Duodenal mucosa (tissue), 2 donors: ENCODE data around the gene PIK3R5.

Source experiments
- H3K27ac ChIP-seq: one replicate; pipeline ENCODE4 v1.7.0; 2013; ENCODE audit warnings: low read depth, low read length
- H3K27me3 ChIP-seq, 2 donors: one replicate each; pipeline ENCODE4 v1.7.0; 2013; ENCODE audit warnings: low read length in 2 of 2, control low read depth in 1 of 2; ENCODE audit not compliant: insufficient read depth in 2 of 2, control insufficient read depth in 1 of 2
- H3K36me3 ChIP-seq, 2 donors: one replicate each; pipeline ENCODE4 v1.7.0; 2013; ENCODE audit warnings: low read length in 2 of 2, control low read depth in 1 of 2; ENCODE audit not compliant: insufficient read depth in 2 of 2, control insufficient read depth in 1 of 2
- H3K4me1 ChIP-seq, 2 donors: one replicate each; pipeline ENCODE4 v1.7.0; 2013; ENCODE audit warnings: low read length in 2 of 2, control low read depth in 1 of 2; ENCODE audit not compliant: insufficient read depth in 2 of 2, control insufficient read depth in 1 of 2
- H3K4me3 ChIP-seq, 2 donors: one replicate each; pipeline ENCODE4 v1.7.0; 2013; ENCODE audit warnings: low read length in 2 of 2, low read depth in 1 of 2
- H3K9ac ChIP-seq, 2 donors: one replicate each; pipeline ENCODE4 v1.7.0; 2013; ENCODE audit warnings: low read length in 2 of 2, low read depth in 1 of 2
- H3K9me3 ChIP-seq, 2 donors: one replicate each; pipeline ENCODE4 v1.7.0; 2013; ENCODE audit warnings: low read length in 2 of 2, control low read depth in 1 of 2; ENCODE audit not compliant: control insufficient read depth in 1 of 2

Gene PIK3R5, protein sequence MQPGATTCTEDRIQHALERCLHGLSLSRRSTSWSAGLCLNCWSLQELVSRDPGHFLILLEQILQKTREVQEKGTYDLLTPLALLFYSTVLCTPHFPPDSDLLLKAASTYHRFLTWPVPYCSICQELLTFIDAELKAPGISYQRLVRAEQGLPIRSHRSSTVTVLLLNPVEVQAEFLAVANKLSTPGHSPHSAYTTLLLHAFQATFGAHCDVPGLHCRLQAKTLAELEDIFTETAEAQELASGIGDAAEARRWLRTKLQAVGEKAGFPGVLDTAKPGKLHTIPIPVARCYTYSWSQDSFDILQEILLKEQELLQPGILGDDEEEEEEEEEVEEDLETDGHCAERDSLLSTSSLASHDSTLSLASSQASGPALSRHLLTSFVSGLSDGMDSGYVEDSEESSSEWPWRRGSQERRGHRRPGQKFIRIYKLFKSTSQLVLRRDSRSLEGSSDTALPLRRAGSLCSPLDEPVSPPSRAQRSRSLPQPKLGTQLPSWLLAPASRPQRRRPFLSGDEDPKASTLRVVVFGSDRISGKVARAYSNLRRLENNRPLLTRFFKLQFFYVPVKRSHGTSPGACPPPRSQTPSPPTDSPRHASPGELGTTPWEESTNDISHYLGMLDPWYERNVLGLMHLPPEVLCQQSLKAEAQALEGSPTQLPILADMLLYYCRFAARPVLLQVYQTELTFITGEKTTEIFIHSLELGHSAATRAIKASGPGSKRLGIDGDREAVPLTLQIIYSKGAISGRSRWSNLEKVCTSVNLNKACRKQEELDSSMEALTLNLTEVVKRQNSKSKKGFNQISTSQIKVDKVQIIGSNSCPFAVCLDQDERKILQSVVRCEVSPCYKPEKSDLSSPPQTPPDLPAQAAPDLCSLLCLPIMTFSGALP

DNA sequence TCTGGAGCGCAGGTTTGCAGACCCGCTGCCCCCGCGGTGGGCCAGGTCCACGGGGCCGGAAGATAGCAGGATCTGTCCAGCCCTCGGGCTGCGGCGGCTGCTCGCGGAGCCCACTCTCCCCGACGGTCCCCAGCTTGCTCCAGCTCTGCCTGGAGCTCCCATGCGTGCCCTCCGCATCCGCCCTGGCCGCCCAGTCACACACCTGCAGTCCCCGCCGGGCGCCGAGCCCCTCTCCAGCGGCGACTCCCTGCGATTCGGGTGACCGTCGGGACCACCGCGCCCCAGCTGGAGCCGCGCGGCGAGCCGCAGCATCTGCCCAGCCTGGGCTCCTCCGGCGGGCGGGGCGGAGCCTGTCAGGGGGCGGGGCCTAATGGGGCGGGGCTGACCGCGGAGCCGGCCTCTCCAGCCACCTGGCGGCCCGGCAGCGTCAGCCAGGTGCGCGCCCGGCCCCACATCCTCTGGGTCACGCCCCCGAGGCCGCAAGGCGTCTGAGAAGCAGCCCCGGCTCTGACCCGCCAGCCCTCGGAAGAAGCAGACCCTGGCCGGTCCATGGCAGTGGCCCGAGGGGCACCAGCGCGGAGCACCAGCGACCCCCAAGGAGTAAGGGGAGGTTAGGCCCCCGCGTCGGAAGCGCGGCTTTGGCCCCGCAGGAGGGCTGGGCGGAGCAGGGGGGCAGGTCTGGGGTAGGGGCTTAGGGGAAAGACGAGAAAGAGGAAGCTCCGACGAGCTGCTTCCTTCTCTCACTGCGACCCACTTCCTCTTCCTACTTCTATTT is at the start of gene PIK3R5:
PIK3R5 (minus strand) TSS at position 314 of the 775 bp plus-strand sequence. CDS start 54,213 bp downstream, outside the sequence.
- Histone ChIP-seq H3K9ac (peak within 1 kb of the TSS; percentile 49 to 58), H3K4me3 (peak within 1 kb of the TSS; percentile 68 to 72), H3K9me3 (no peaks in the 10 kb centered on the region), H3K4me1 (peaks cover 0 to 9% of the 10 kb centered on the region in 2 donors), H3K36me3 (no peaks in the 10 kb centered on the region), H3K27me3 (peaks cover 8 to 10% of the 10 kb centered on the region in 2 donors), H3K27ac (peak within 1 kb of the TSS; percentile 51)

DNA sequence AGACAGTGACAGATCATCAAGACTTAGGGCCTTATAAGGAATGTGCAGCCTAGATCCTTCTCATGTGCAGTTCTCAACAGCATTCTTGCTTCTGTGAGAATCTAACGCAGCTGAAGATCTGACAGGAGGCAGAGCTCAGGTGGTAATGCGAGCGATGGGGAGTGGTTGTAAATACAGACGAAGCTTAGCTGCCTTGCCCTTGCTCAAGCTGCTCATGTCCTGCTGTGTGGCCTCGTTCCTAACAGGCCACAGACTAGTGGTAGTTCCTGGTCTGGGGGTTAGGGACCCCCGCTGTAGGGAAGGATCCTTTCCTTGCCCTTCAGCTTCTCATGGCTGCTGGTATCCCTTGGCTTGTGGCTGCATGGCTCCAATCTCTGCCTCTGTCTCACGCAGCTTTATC is 45.5 kb upstream of the PIK3R5 start:
- H3K36me3 ChIP-seq = no peaks in the 10 kb centered on the region
- no peaks in the 10 kb centered on the region for H3K9me3 ChIP-seq
- peaks cover under 1 to 5% of the 10 kb centered on the region in 2 donors for H3K4me1 ChIP-seq
- no peak overlapping the region for H3K9ac ChIP-seq
- no peak overlapping the region for H3K4me3 ChIP-seq
- H3K27me3 ChIP-seq = peaks cover 3 to 19% of the 10 kb centered on the region in 2 donors
- H3K27ac ChIP-seq = no peak overlapping the region

DNA sequence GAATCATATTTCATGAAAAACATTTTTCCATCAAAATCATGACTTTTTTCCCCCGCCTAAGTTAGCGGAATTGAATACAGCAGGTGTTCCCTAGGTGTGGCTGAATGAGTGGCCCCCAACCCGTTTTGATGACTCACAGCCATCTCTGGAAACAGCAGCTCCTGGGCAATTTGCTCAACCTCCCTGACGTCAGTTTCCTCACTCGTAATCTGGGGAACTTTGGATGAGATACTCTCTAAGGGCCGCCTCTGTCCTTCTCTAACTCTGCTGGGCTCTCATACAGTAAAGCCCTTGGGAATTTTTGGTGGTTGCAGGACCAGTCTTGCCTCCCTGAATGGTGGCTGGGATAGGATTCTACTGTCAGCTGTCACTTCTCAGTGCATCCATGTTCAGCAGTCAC is 44.2 kb upstream of the PIK3R5 start:
- Histone ChIP-seq H3K9ac (no peak overlapping the region), H3K4me1 (peaks cover 0 to 5% of the 10 kb centered on the region in 2 donors), H3K27me3 (peaks cover 13 to 30% of the 10 kb centered on the region in 2 donors), H3K4me3 (no peak overlapping the region), H3K9me3 (no peaks in the 10 kb centered on the region), H3K27ac (no peak overlapping the region), H3K36me3 (no peaks in the 10 kb centered on the region)

DNA sequence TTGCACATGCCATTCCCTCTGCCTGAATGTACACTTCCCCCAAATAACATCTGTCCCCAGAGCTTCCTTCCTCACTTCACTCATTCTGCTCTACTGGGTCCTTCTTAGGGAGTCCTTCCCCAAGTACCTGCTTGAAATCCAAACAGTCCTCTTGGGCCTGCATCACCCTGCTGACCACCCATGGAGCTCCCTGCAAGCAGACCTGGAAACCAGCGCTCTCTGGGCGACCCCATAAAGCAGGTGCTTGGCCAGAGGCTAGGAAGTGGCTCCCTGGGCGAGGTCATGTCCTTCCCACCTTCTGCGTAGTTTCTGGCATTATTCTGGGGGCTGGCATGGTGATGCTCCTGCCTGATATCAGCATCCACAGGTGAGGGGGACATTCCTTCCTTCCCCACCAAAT is 43.6 kb upstream of the PIK3R5 start:
- no peak overlapping the region for H3K27ac ChIP-seq
- H3K9ac ChIP-seq = no peak overlapping the region
- peaks cover 0 to 9% of the 10 kb centered on the region in 2 donors for H3K4me1 ChIP-seq
- H3K27me3 ChIP-seq = peaks cover 20 to 36% of the 10 kb centered on the region in 2 donors
- H3K4me3 ChIP-seq = no peak overlapping the region
- H3K9me3 ChIP-seq = no peaks in the 10 kb centered on the region
- H3K36me3 ChIP-seq = no peaks in the 10 kb centered on the region

DNA sequence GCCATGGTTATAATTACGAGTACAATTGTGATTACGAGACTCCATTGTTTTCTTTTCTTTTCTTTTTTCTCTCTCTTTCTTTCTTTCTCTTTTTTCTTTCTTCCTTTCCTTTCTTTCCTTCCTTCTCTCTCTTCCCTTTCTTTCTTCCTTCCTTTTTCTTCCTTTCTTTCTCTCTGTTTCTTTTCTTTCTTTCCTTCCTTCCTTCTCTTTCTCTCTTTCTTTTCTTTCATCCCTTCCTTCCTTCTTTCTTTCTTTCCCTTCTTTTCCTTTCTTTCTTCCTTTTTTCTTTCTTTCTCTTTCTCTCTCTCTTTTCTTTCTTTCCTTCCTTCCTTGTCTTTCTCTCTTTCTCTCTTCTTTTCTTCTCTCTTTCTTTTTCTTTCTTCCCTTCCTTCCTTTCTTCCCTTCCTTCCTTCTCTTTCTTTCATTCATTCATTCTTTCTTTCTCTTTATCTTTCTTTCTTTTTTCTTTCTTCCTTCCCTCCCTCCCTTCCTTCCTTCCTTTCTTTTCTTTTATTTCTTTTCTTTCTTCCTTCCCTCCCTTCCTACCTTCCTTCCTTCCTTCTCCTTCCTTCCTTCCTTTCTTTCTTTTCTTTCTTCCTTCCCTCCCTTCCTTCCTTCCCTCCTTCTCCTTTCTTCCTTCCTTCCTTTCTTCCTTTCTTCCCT is 41.7 kb upstream of the PIK3R5 start:
- Histone ChIP-seq H3K27ac (no peak overlapping the region), H3K4me3 (no peak overlapping the region), H3K36me3 (no peaks in the 10 kb centered on the region), H3K9me3 (no peaks in the 10 kb centered on the region), H3K4me1 (peaks cover 6 to 20% of the 10 kb centered on the region in 2 donors), H3K9ac (no peak overlapping the region), H3K27me3 (peaks cover 32 to 44% of the 10 kb centered on the region in 2 donors)

DNA sequence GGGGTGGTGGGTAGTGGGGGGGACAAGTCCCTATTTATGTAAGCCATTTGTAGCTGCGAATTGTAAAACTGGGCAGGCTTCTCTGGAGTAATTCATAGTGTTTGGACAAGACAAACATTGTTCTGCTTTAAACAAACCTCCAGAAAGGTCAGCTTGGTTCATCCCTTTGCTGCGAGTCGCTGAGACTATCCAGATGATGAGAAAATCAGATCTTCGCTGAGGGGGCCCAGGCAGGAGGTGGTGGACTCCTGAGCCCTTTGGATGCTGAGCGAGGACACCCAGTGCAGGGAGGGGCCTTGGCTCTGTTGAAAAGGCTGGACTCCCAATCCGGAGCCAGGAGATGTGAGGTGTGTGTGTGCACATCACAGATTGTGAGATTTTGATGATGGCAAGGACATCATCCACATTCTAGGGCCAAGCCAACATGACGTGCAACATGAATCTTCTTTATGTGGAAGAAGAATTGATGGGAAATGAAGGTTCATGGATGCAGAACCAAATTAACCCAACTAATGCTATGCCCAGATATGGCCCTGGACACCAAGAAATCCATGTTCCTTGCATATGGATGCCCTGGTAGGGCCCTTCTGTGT is 40.8 kb upstream of the PIK3R5 start:
- peaks cover 13 to 20% of the 10 kb centered on the region in 2 donors for H3K4me1 ChIP-seq
- H3K27me3 ChIP-seq = peaks cover 33 to 44% of the 10 kb centered on the region in 2 donors
- no peak overlapping the region for H3K9ac ChIP-seq
- H3K27ac ChIP-seq = no peak overlapping the region
- no peaks in the 10 kb centered on the region for H3K9me3 ChIP-seq
- no peaks in the 10 kb centered on the region for H3K36me3 ChIP-seq
- H3K4me3 ChIP-seq = no peak overlapping the region

DNA sequence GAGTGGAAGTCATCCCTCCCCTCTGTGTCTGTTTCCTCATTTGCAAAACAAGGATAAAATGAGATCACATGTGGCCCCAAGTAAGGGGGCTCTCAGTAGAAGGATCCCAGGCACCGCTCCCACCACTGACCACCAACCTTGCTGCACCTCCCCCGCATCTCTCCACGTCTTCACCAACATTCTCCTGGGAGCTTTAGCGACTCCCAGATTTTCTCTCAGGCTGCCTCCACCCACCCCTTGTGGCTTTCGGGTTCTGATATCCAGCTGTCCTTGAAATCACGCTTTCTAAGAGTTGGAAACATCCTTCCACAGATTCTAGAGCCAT is 39.4 kb upstream of the PIK3R5 start:
- H3K36me3 ChIP-seq = no peaks in the 10 kb centered on the region
- H3K9me3 ChIP-seq = no peaks in the 10 kb centered on the region
- H3K27me3 ChIP-seq = peaks cover 33 to 42% of the 10 kb centered on the region in 2 donors
- H3K9ac ChIP-seq = no peak overlapping the region
- H3K27ac ChIP-seq = no peak overlapping the region
- H3K4me1 ChIP-seq = peaks cover 13 to 16% of the 10 kb centered on the region in 2 donors
- H3K4me3 ChIP-seq = no peak overlapping the region

DNA sequence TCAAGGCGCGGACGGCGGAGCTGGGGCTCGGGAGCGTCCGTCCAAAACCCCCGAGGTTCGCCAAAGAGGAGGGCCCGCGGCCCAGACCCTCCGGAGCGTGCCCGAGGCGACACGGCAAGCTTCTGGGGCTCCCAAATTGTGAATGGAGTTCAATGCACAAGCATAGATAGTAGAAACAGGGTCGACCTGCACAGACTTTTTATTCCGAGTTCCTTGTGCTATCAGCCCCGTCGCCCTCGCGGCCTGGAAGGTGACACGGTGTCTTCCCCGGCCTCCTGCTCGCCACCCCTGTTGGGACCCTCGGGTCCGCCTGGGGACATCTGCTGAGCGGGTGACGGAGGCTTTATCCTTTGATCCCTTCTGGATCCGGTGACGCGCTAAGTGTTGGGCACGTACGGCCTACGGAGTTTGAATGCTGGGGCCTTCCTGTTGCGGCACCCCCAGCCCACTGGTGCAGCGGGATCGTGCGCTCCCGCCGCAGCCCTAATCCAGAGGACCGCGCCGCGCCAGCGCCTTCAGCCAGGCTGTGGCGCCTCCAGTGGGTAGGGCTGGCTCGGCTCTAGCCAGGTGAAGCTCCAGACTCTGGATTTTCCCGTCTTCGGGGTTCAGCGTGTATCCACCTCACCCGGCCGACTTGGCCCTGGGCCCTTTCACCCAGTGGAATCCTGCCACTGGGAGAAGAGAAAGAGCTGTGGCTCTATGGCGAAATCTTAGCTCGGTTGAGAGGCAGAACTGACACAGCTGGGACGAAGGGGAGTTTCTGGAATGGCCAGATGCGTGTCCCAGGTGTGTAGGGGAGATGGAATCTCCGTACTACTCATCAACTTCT is 38.8 kb upstream of the PIK3R5 start:
- Histone ChIP-seq H3K4me3 (peak overlapping the region; percentile 29 to 51), H3K27me3 (peaks cover 30 to 39% of the 10 kb centered on the region in 2 donors), H3K9me3 (no peaks in the 10 kb centered on the region), H3K27ac (no peak overlapping the region), H3K4me1 (peaks cover 13 to 15% of the 10 kb centered on the region in 2 donors), H3K36me3 (no peaks in the 10 kb centered on the region), H3K9ac (no peak overlapping the region)
